RWPE1 (cell line): ENCODE data around the gene DRAXIN.
A peak's percentile ranks its signal among the peaks of the same experiment; 100 is the strongest.
"Not testable (repeated sequence)": the region's sequence is repeated elsewhere in the genome, so short reads cannot be mapped to it uniquely, and the experiment has no call there.

Experiments used
- CTCF ChIA-PET: fragments of 350-600 bp; sonication (Branson Sonifier 250); formaldehyde crosslinking; extraction: SDS; loops from one replicate; lab custom pipeline; 2021; lab: Yijun Ruan, JAX
- POLR2A ChIA-PET: fragments of 400-600 bp; formaldehyde crosslinking; extraction: SDS; loops from one replicate; lab custom pipeline; 2020; ENCODE audit warnings: antibody characterized with exemption; ENCODE audit not compliant: low non-redundant PET; lab: Yijun Ruan, JAX
- DNase-seq: peaks from one replicate; pipeline ENCODE4 v3.0.0; 2012; ENCODE audit warnings: low spot score
- H3K27ac ChIP-seq: fragments of 450-650 bp; 2 replicates; pipeline ENCODE4 v1.5.1; 2017
- CTCF ChIP-seq: fragments of 450-650 bp; conservative IDR thresholded peaks from 2 replicates; pipeline ENCODE4 v1.5.1; 2017; ENCODE audit warnings: low read depth, mild to moderate bottlenecking

Gene DRAXIN

GRCh38 chr1:11691302-11691914 is at the start of gene DRAXIN:
DRAXIN (plus strand) TSS chr1:11691710; CDS start chr1:11706259, 14,549 bp downstream.
- ChIA-PET POLR2A (no interaction called here), CTCF (interaction anchor here (0.6 to 1.2 kb wide), 3 partner anchors 10 to 29 kb away, joined by 3 read pairs; no protein-coding TSS in a partner anchor)
- no peak within 1 kb of the TSS for H3K27ac ChIP-seq
- DNase-seq: no peak
- no peak for TF ChIP-seq CTCF

- CTCF ChIA-PET: interaction anchor here (0.6 to 4.7 kb wide), 23 partner anchors 12 to 604 kb away, joined by 3 to 19 read pairs (median 4); partner anchors contain the start of genes AGTRAP, FBXO2 and UBIAD1
- POLR2A ChIA-PET: no interaction called here
- TF ChIP-seq CTCF: no peak
- no peak overlapping the region for H3K27ac ChIP-seq
- DNase-seq: no peak
Observed at GRCh38 chr1:11641776-11642305, 49.7 kb upstream of the DRAXIN start.

GRCh38 chr1:11642418-11643017 is 49.0 kb upstream of the DRAXIN start:
- H3K27ac ChIP-seq, POLR2A ChIA-PET: not testable (repeated sequence)
- peak; percentile 71 for DNase-seq
- peak; percentile 94 for TF ChIP-seq CTCF
- CTCF ChIA-PET: interaction anchor here (0.6 to 4.7 kb wide), 20 partner anchors 11 to 605 kb away, joined by 3 to 19 read pairs (median 4); partner anchors contain the start of genes AGTRAP and FBXO2

GRCh38 chr1:11643782-11644181 is 47.7 kb upstream of the DRAXIN start:
- ChIA-PET CTCF (interaction anchor here (0.6 to 4.7 kb wide), 6 partner anchors 17 to 606 kb away, joined by 3 to 19 read pairs (median 4); no protein-coding TSS in a partner anchor), POLR2A (no interaction called here)
- DNase-seq: no peak
- no peak overlapping the region for H3K27ac ChIP-seq
- no peak for TF ChIP-seq CTCF

- ChIA-PET CTCF (interaction anchor here (0.7 to 4.7 kb wide), 7 partner anchors 99 to 608 kb away, joined by 3 to 19 read pairs (median 4); no protein-coding TSS in a partner anchor), POLR2A (no interaction called here)
Observed at GRCh38 chr1:11645270-11645669, 46.2 kb upstream of the DRAXIN start.

More at GRCh38 chr1:11645270-11645669, 46.2 kb upstream of the DRAXIN start:
- H3K27ac ChIP-seq: no peak overlapping the region
- no peak for DNase-seq
- TF ChIP-seq CTCF: no peak
